Activated T-helper 17 cell treated with anti-CD3 and anti-CD28 coated beads, Interleukin-2, amount 50 U/mL, for 72 hours (primary cell): ENCODE data around the gene MTMR3. TPM values are rescaled to one million over a fixed set of nuclear protein-coding genes. Genes with fewer than 3 reads are reported as not detected.
"Not testable (repeated sequence)": the region's sequence is repeated elsewhere in the genome, so short reads cannot be mapped to it uniquely, and the experiment has no call there.

Experiments
- ATAC-seq: fragments of 150-1000 bp; cut with Tn5 transposase; replicated peaks from 2 replicates; pipeline ENCODE4 v1.10.0; 2021; ENCODE audit warnings: mild to moderate bottlenecking, moderate library complexity
- H3K27ac Mint-ChIP-seq: one replicate; pipeline ENCODE4 v1.8.0; 2022; ENCODE audit warnings: mixed read lengths
- H3K27me3 Mint-ChIP-seq: one replicate; pipeline ENCODE4 v1.8.0; 2022; ENCODE audit warnings: mixed read lengths
- H3K36me3 Mint-ChIP-seq: one replicate; pipeline ENCODE4 v1.8.0; 2022; ENCODE audit warnings: low read depth, mild to moderate bottlenecking, mixed read lengths
- H3K4me1 Mint-ChIP-seq: one replicate; pipeline ENCODE4 v1.8.0; 2022; ENCODE audit warnings: mixed read lengths
- H3K4me3 Mint-ChIP-seq: one replicate; pipeline ENCODE4 v1.8.0; 2022; ENCODE audit warnings: mild to moderate bottlenecking, mixed read lengths
- H3K9me3 Mint-ChIP-seq: one replicate; pipeline ENCODE4 v1.8.0; 2022; ENCODE audit warnings: mixed read lengths
- total RNA-seq, 2 donors: library from RNA; stranded (reverse); gene quantifications; one replicate each; pipeline ENCODE4 v1.2.3, GENCODE V29; 2022

MTMR3 gene
- 10 to 100 TPM; 24.7 to 34.7 TPM for total RNA-seq

GRCh38 chr22:29883045-29883774 is at the start of gene MTMR3:
Gene MTMR3 (plus strand): TSS chr22:29883174. CDS start chr22:29971060, 87,886 bp downstream.
- peak; percentile 90 for ATAC-seq
- H3K4me1 Mint-ChIP-seq: no peaks in the 10 kb centered on the region
- H3K27me3 Mint-ChIP-seq: no peaks in the 10 kb centered on the region
- H3K9me3 Mint-ChIP-seq: no peaks in the 10 kb centered on the region
- H3K36me3 Mint-ChIP-seq: no peaks in the 10 kb centered on the region
- H3K4me3 Mint-ChIP-seq: peak within 1 kb of the TSS; percentile 21
- peak within 1 kb of the TSS; percentile 86 for H3K27ac Mint-ChIP-seq

GRCh38 chr22:29833392-29833965 is 49.5 kb upstream of the MTMR3 start:
- Mint-ChIP-seq H3K27ac (peak overlapping the region; percentile 61), H3K4me1 (peaks cover 18% of the 10 kb centered on the region), H3K4me3 (no peak overlapping the region), H3K27me3 (no peaks in the 10 kb centered on the region), H3K36me3 (peaks cover 66% of the 10 kb centered on the region), H3K9me3 (no peaks in the 10 kb centered on the region)
- no peak for ATAC-seq

- Mint-ChIP-seq H3K9me3 (no peaks in the 10 kb centered on the region), H3K36me3 (peaks cover 63% of the 10 kb centered on the region), H3K27ac (peak overlapping the region; percentile 9), H3K4me1 (peaks cover 20% of the 10 kb centered on the region), H3K4me3 (no peak overlapping the region), H3K27me3 (no peaks in the 10 kb centered on the region)
- ATAC-seq: no peak
Observed at GRCh38 chr22:29834046-29834445, 48.9 kb upstream of the MTMR3 start.

GRCh38 chr22:29836791-29837370 is 46.1 kb upstream of the MTMR3 start:
- H3K27me3 Mint-ChIP-seq, H3K27ac Mint-ChIP-seq, ATAC-seq, H3K9me3 Mint-ChIP-seq: not testable (repeated sequence)
- Mint-ChIP-seq H3K36me3 (peaks cover 40% of the 10 kb centered on the region), H3K4me3 (peak overlapping the region; percentile 98), H3K4me1 (peaks cover 17% of the 10 kb centered on the region)

GRCh38 chr22:29837741-29838598 is 45.0 kb upstream of the MTMR3 start, which contains the start of gene ASCC2:
Gene ASCC2 (minus strand): TSS chr22:29838274. CDS start chr22:29832325, 5,949 bp downstream.
- H3K27me3 Mint-ChIP-seq: no peaks in the 10 kb centered on the region
- peak within 1 kb of the TSS; percentile 98 for H3K4me3 Mint-ChIP-seq
- peaks cover 30% of the 10 kb centered on the region for H3K36me3 Mint-ChIP-seq
- H3K27ac Mint-ChIP-seq: peak within 1 kb of the TSS; percentile 97
- ATAC-seq: peak; percentile 99
- H3K9me3 Mint-ChIP-seq: no peaks in the 10 kb centered on the region
- peaks cover 17% of the 10 kb centered on the region for H3K4me1 Mint-ChIP-seq

- ATAC-seq: peak; percentile 18
- Mint-ChIP-seq H3K36me3 (peaks cover 24% of the 10 kb centered on the region), H3K9me3 (no peaks in the 10 kb centered on the region), H3K4me1 (peaks cover 13% of the 10 kb centered on the region), H3K27me3 (no peaks in the 10 kb centered on the region), H3K4me3 (peak overlapping the region; percentile 98), H3K27ac (peak overlapping the region; percentile 97)
Observed at GRCh38 chr22:29838599-29838956, 44.4 kb upstream of the MTMR3 start.

- Mint-ChIP-seq H3K4me3 (peak overlapping the region; percentile 98), H3K36me3 (peaks cover 19% of the 10 kb centered on the region), H3K27me3 (no peaks in the 10 kb centered on the region), H3K9me3 (no peaks in the 10 kb centered on the region), H3K4me1 (peaks cover 13% of the 10 kb centered on the region), H3K27ac (peak overlapping the region; percentile 97)
- ATAC-seq: no peak
Observed at GRCh38 chr22:29839039-29839438, 43.9 kb upstream of the MTMR3 start.

GRCh38 chr22:29840498-29840897 is 42.5 kb upstream of the MTMR3 start:
- no peaks in the 10 kb centered on the region for H3K9me3 Mint-ChIP-seq

GRCh38 chr22:29842172-29842571 is 40.8 kb upstream of the MTMR3 start:
- peaks cover 6% of the 10 kb centered on the region for H3K36me3 Mint-ChIP-seq
- no peak overlapping the region for H3K27ac Mint-ChIP-seq
- no peak overlapping the region for H3K4me3 Mint-ChIP-seq
- peaks cover 3% of the 10 kb centered on the region for H3K4me1 Mint-ChIP-seq
- H3K27me3 Mint-ChIP-seq: no peaks in the 10 kb centered on the region
- no peaks in the 10 kb centered on the region for H3K9me3 Mint-ChIP-seq
- no peak for ATAC-seq

More at GRCh38 chr22:29840498-29840897, 42.5 kb upstream of the MTMR3 start:
- Mint-ChIP-seq H3K36me3 (peaks cover 14% of the 10 kb centered on the region), H3K4me1 (peaks cover 12% of the 10 kb centered on the region), H3K27ac (no peak overlapping the region), H3K27me3 (no peaks in the 10 kb centered on the region), H3K4me3 (no peak overlapping the region)
- ATAC-seq: no peak

- no peak for ATAC-seq
- Mint-ChIP-seq H3K36me3 (peaks cover 2% of the 10 kb centered on the region), H3K9me3 (no peaks in the 10 kb centered on the region), H3K27me3 (no peaks in the 10 kb centered on the region), H3K27ac (no peak overlapping the region), H3K4me1 (peaks cover 3% of the 10 kb centered on the region), H3K4me3 (no peak overlapping the region)
Observed at GRCh38 chr22:29842740-29843139, 40.2 kb upstream of the MTMR3 start.

GRCh38 chr22:29846290-29846689 is 36.7 kb upstream of the MTMR3 start:
- Mint-ChIP-seq H3K9me3 (no peaks in the 10 kb centered on the region), H3K4me1 (no peaks in the 10 kb centered on the region), H3K36me3 (no peaks in the 10 kb centered on the region), H3K27me3 (no peaks in the 10 kb centered on the region), H3K4me3 (no peak overlapping the region), H3K27ac (no peak overlapping the region)
- ATAC-seq: no peak

GRCh38 chr22:29848111-29848510 is 34.9 kb upstream of the MTMR3 start:
- Mint-ChIP-seq H3K4me3 (no peak overlapping the region), H3K27me3 (no peaks in the 10 kb centered on the region), H3K9me3 (no peaks in the 10 kb centered on the region), H3K36me3 (no peaks in the 10 kb centered on the region), H3K27ac (no peak overlapping the region), H3K4me1 (no peaks in the 10 kb centered on the region)
- no peak for ATAC-seq

GRCh38 chr22:29854432-29854831 is 28.5 kb upstream of the MTMR3 start:
- Mint-ChIP-seq H3K27me3 (no peaks in the 10 kb centered on the region), H3K27ac (no peak overlapping the region)

GRCh38 chr22:29855611-29856181 is 27.3 kb upstream of the MTMR3 start:
- no peaks in the 10 kb centered on the region for H3K36me3 Mint-ChIP-seq
- no peaks in the 10 kb centered on the region for H3K27me3 Mint-ChIP-seq
- H3K4me3 Mint-ChIP-seq: no peak overlapping the region
- H3K27ac Mint-ChIP-seq: no peak overlapping the region
- H3K9me3 Mint-ChIP-seq: no peaks in the 10 kb centered on the region
- H3K4me1 Mint-ChIP-seq: no peaks in the 10 kb centered on the region
- ATAC-seq: no peak

More at GRCh38 chr22:29854432-29854831, 28.5 kb upstream of the MTMR3 start:
- no peak for ATAC-seq
- Mint-ChIP-seq H3K4me1 (no peaks in the 10 kb centered on the region), H3K9me3 (no peaks in the 10 kb centered on the region), H3K36me3 (no peaks in the 10 kb centered on the region), H3K4me3 (no peak overlapping the region)
